NOMO-1 treated with DMSO at 0.1 percent for 48 hours (cell line): ENCODE data around the gene DONSON.

ENCODE experiments used
- DNase-seq: peaks from one replicate; lab custom pipeline; 2025; ENCODE audit not compliant: unreplicated experiment; lab: John Stamatoyannopoulos, UW

The DONSON gene

GRCh38 chr21:33542640-33543504, 45.6 kb downstream of the DONSON start, which contains the start of gene SON:
Gene SON, plus strand, starts transcription at chr21:33543038. Its CDS starts 55 bp downstream, at chr21:33543093.
- DNase-seq = peak; percentile 99

GRCh38 chr21:33541756-33542639, 46.5 kb downstream of the DONSON start, which contains the start of gene GART:
Gene GART, minus strand, starts transcription at chr21:33542117. Its CDS starts 2,802 bp downstream, at chr21:33539315.
- peak; percentile 74 for DNase-seq

GRCh38 chr21:33541105-33541711, 47.3 kb downstream of the DONSON start:
- peak; percentile 5 for DNase-seq

GRCh38 chr21:33540711-33541104, 47.8 kb downstream of the DONSON start:
- DNase-seq = no peak

GRCh38 chr21:33539616-33540015, 48.9 kb downstream of the DONSON start:
- no peak for DNase-seq

GRCh38 chr21:33537212-33537611, 51.3 kb downstream of the DONSON start:
- no peak for DNase-seq

- DNase-seq = no peak
Observed at GRCh38 chr21:33531007-33531406, 57.5 kb downstream of the DONSON start.
